ENCODE data around the gene RBM28. TPM values are rescaled to one million over a fixed set of nuclear protein-coding genes. Genes with fewer than 3 reads are reported as not detected.

Gene RBM28
- polyA plus RNA-seq, 1 donor (not counting 4 experiments of a cell fraction or from before 2014, with no cell fraction given) = 36.4 TPM

DNA sequence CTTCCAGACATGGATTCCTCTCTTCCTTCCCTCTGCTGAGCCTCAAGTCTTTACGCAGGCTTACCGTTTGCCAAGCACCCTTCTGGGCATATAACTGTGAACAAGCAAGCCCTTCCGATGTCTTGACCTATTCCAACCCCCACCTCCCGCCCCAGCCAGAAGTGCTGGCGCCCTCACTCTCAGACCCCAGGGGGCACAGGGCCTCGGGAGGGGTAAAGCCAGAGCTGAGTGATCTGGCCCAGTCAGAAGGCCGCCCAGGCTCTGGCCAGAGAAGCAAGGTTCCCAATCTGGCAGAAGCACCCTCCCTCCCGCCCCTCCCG is 16.6 kb upstream of the RBM28 start:
- FAIRE-seq = no peak
- no peaks in the 10 kb centered on the region for H3K27me3 ChIP-seq (ENCODE audit: control insufficient read depth, extremely low read depth, insufficient read depth, low read length)
- no peak overlapping the region for H3K4me2 ChIP-seq (ENCODE audit: control insufficient read depth, extremely low read depth, insufficient read depth, low read depth, low read length)
- H3K9me1 ChIP-seq (ENCODE audit: control insufficient read depth, extremely low read depth, insufficient read depth, low read length) = no peaks in the 10 kb centered on the region
- TF ChIP-seq, protein P1, sequence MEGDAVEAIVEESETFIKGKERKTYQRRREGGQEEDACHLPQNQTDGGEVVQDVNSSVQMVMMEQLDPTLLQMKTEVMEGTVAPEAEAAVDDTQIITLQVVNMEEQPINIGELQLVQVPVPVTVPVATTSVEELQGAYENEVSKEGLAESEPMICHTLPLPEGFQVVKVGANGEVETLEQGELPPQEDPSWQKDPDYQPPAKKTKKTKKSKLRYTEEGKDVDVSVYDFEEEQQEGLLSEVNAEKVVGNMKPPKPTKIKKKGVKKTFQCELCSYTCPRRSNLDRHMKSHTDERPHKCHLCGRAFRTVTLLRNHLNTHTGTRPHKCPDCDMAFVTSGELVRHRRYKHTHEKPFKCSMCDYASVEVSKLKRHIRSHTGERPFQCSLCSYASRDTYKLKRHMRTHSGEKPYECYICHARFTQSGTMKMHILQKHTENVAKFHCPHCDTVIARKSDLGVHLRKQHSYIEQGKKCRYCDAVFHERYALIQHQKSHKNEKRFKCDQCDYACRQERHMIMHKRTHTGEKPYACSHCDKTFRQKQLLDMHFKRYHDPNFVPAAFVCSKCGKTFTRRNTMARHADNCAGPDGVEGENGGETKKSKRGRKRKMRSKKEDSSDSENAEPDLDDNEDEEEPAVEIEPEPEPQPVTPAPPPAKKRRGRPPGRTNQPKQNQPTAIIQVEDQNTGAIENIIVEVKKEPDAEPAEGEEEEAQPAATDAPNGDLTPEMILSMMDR (optimal IDR thresholded peaks at IDR 0.05 in 1 of 3, IDR thresholded peaks at IDR 0.05 in 1 of 3, conservative IDR thresholded peaks at IDR 0.05 in 1 of 3; ENCODE audit: extremely low read depth in 1 of 3, insufficient read depth in 2 of 3, low read length in 3 of 3) = no peak
- TF ChIP-seq EZH2 (IDR thresholded peaks at IDR 0.05; ENCODE audit: low read length) = no peak
- no peak overlapping the region for H3K9ac ChIP-seq (ENCODE audit: control insufficient read depth, extremely low read depth, insufficient read depth, low read length)
- no peaks in the 10 kb centered on the region for H3K79me2 ChIP-seq (ENCODE audit: control insufficient read depth, insufficient read depth, low read length)
- peaks cover 20% of the 10 kb centered on the region for H3K4me1 ChIP-seq (ENCODE audit: control insufficient read depth, extremely low read depth, insufficient read depth, low read length)
- H3K36me3 ChIP-seq (ENCODE audit: control insufficient read depth in 2 of 2, extremely low read depth in 1 of 2, insufficient read depth in 2 of 2, low read length in 2 of 2) = no peaks in the 10 kb centered on the region
- dilution Hi-C loops (cut with MboI; ENCODE audit: extremely low pct_ligation_motif_present, low sequenced_read_pairs) = no loop called here
- H3K27ac ChIP-seq (ENCODE audit: control insufficient read depth, insufficient read depth, low read length) = no peak overlapping the region
- no peaks in the 10 kb centered on the region for H3K9me3 ChIP-seq (ENCODE audit: control insufficient read depth, low read depth, low read length)
- no peak for DNase-seq (ENCODE audit: low read depth, low spot score)
- no peak overlapping the region for H2AFZ ChIP-seq (ENCODE audit: control insufficient read depth, low read length)
- no peaks in the 10 kb centered on the region for H4K20me1 ChIP-seq (ENCODE audit: control insufficient read depth, extremely low read depth, insufficient read depth, low read length)
- no peak overlapping the region for H3K4me3 ChIP-seq (ENCODE audit: control insufficient read depth in 2 of 3, extremely low read depth in 1 of 3, insufficient read depth in 2 of 3, low read depth in 1 of 3, low read length in 3 of 3)

DNA sequence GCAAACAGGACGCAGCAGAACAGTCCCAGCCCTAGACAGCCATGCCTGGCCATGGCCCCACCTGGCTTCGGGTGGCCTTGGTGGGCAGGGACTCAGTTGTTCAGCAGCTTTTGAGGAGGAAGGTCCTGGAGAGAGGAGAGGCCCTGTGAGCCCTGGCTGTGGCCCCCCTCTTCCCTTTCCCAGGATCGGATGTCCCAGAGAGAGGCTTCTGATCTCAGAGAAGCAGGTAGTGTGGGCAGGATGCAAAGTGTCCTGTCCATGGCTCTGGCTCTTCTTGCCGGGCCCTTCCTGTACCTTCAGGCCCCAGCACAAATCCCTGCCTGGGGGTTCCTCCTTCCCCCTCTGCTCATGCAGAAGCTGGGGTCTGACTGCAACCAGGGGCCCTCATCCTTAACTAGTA is 16.2 kb upstream of the RBM28 start:
- Histone ChIP-seq H3K9ac (ENCODE audit: control insufficient read depth, extremely low read depth, insufficient read depth, low read length) (no peak overlapping the region), H3K27me3 (ENCODE audit: control insufficient read depth, extremely low read depth, insufficient read depth, low read length) (no peaks in the 10 kb centered on the region), H3K4me3 (ENCODE audit: control insufficient read depth in 2 of 3, extremely low read depth in 1 of 3, insufficient read depth in 2 of 3, low read depth in 1 of 3, low read length in 3 of 3) (no peak overlapping the region), H3K27ac (ENCODE audit: control insufficient read depth, insufficient read depth, low read length) (no peak overlapping the region), H3K9me3 (ENCODE audit: control insufficient read depth, low read depth, low read length) (no peaks in the 10 kb centered on the region), H3K79me2 (ENCODE audit: control insufficient read depth, insufficient read depth, low read length) (no peaks in the 10 kb centered on the region), H4K20me1 (ENCODE audit: control insufficient read depth, extremely low read depth, insufficient read depth, low read length) (no peaks in the 10 kb centered on the region), H3K9me1 (ENCODE audit: control insufficient read depth, extremely low read depth, insufficient read depth, low read length) (no peaks in the 10 kb centered on the region), H3K36me3 (ENCODE audit: control insufficient read depth in 2 of 2, extremely low read depth in 1 of 2, insufficient read depth in 2 of 2, low read length in 2 of 2) (no peaks in the 10 kb centered on the region), H3K4me1 (ENCODE audit: control insufficient read depth, extremely low read depth, insufficient read depth, low read length) (peaks cover 20% of the 10 kb centered on the region), H3K4me2 (ENCODE audit: control insufficient read depth, extremely low read depth, insufficient read depth, low read depth, low read length) (no peak overlapping the region), H2AFZ (ENCODE audit: control insufficient read depth, low read length) (no peak overlapping the region)
- DNase-seq (ENCODE audit: low read depth, low spot score) (no peak), FAIRE-seq (no peak)
- TF ChIP-seq, protein P1 (optimal IDR thresholded peaks at IDR 0.05 in 1 of 3, IDR thresholded peaks at IDR 0.05 in 1 of 3, conservative IDR thresholded peaks at IDR 0.05 in 1 of 3; ENCODE audit: extremely low read depth in 1 of 3, insufficient read depth in 2 of 3, low read length in 3 of 3) = no peak
- TF ChIP-seq EZH2 (IDR thresholded peaks at IDR 0.05; ENCODE audit: low read length) = no peak
- dilution Hi-C loops (cut with MboI; ENCODE audit: extremely low pct_ligation_motif_present, low sequenced_read_pairs) = no loop called here

Data from keratinocyte (primary cell).